OCI-M2 (cell line): ENCODE measurements around the gene SLC25A34.

Experiments
- DNase-seq: peaks from one replicate; lab custom pipeline; 2025; ENCODE audit not compliant: unreplicated experiment; lab: John Stamatoyannopoulos, UW

SLC25A34 gene

DNA sequence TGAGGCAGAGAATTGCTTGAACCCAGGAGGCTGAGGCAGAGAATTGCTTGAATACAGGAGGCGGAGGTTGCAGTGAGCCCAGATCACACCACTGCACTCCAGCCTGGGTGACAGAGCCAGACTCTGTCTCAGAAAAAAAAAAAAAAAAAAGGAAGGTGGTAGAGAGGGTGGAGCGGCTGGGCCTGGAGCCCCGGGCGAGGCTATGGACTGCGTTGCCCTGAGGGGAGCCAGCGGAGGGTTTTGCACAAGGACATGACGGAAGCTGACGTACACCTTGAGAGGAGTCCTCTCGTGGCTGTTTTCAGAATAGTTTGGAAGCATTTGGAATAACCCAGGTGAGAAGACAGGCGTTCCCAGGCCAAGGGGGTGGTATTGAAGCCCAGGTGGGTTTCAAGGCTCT is 15.7 kb downstream of the SLC25A34 start:
- no peak for DNase-seq

GRCh38 chr1:15753776-15754175 is 17.7 kb downstream of the SLC25A34 start:
- DNase-seq, result no peak

- DNase-seq, result no peak
Observed at GRCh38 chr1:15755021-15755645, 19.1 kb downstream of the SLC25A34 start.

DNA sequence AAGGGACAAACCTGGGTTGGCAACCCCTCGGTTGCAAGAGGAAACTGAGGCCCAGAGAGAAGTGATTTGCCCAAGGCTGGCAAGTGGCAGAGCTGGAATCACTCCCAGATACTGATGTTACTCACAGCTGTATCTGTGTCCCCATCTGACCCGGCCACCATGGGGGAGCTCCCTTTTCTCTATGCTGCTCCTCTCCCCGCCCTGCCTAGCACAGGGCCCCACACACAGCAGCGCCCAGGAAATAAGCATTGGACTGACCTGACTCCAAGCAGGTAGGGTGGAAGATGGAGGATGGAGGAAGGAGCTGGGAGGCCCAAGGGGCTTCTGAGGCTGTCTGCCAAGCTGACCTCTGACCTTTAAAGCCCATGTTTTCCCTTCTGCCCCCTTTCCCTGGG is 19.6 kb downstream of the SLC25A34 start:
- DNase-seq, result no peak

DNA sequence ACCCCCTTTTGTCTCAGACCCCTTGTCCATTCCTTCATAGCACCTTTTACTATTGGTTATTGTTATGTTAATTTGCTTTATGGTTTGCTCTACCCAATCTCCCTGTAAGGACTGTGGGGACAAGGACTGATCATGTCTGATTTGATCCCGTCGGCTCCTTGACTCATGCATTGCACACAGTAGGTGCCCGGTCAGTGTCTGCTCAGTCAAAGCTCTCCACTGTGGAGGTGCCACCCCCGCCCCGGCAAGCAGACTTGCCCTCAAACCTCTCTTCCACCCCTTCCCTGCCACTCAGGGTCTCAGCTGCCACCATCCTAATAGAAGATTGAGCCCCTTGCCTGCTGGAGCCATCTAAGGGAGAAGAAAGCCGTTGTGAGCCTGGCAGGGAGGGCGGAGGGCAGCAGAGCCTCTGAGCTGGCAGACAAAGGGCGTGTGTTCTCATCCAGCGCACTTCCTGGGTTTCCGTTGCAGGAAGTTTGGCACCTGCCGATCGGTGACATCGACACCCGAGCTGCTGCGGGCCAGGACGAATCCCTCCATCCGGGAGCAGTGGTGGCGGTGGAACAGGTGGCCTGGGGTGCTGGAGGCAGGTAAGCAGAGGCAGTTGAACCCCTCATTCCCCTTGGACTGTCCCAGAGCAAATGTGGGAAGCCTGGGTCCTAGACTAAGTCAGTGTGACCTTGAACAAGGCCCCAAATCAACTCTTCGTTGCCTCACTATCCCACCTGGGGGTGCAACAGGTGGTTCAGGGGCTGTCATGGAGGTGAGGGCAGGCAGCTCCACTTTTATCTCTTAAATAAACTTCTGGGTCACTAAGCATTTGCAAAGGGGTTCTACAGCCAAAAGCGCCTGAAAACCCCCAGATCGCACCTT is 20.3 kb downstream of the SLC25A34 start:
- DNase-seq, result no peak

DNA sequence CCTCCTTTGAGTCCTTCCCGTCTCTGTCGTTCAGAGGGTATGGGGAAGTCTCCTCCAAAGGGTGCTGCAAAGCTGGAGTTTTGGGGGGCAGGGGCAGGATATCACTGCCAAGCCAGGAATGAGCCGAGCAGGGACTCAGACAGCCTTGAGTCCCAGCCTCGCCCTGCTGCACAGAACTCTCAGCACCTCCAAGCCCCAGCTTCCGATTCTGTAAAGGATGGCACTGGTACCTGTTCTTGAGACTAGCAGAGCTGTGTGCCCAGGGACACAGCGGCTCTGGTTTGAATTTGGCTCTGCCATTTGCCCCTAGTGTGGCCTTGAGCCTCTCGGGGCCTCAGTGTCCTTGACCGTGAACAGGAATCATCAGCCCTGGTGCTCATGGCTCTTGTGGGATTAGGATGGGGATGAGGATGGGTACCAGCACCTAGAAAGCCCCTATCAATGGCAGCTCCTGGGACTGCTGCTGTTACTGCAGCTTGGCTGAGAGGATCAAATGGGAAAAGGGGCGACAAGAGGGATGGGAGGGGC is 21.0 kb downstream of the SLC25A34 start:
- no peak for DNase-seq

GRCh38 chr1:15757575-15758342 is 21.7 kb downstream of the SLC25A34 start:
- no peak for DNase-seq

DNA sequence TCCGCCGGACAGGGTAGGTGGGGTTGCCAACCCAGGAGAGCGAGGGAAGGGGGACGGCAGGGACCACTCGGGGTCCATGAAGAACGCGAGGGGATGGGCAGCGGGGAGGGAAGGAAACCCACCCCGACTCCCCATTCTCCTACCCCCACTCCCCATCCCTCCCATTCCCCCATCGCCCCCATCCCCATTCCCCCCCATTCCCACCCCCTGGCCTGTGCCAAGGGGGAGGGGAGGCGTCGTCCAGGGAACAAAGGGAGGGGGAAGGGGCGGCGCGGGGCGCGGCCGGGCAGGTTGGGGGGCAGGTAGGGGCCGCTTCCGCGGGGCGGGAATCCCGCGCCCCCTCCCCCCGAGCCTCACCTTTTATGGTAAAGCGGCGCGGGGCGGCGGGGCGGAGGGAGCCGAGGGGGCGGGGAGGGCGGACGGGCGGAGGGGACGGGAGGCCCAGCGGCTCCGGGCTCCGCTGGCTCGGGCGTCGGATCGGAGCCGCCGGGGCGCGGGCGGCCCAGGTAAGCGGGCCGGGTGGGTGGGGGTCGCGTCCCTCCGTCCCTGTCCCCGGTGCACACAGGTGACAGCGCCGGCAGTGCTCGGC is 22.4 kb downstream of the SLC25A34 start, which contains the start of gene FBLIM1:
FBLIM1 (plus strand) TSS at position 453 of the 589 bp plus-strand sequence. CDS start 6,189 bp downstream, outside the sequence.
- no peak for DNase-seq

DNA sequence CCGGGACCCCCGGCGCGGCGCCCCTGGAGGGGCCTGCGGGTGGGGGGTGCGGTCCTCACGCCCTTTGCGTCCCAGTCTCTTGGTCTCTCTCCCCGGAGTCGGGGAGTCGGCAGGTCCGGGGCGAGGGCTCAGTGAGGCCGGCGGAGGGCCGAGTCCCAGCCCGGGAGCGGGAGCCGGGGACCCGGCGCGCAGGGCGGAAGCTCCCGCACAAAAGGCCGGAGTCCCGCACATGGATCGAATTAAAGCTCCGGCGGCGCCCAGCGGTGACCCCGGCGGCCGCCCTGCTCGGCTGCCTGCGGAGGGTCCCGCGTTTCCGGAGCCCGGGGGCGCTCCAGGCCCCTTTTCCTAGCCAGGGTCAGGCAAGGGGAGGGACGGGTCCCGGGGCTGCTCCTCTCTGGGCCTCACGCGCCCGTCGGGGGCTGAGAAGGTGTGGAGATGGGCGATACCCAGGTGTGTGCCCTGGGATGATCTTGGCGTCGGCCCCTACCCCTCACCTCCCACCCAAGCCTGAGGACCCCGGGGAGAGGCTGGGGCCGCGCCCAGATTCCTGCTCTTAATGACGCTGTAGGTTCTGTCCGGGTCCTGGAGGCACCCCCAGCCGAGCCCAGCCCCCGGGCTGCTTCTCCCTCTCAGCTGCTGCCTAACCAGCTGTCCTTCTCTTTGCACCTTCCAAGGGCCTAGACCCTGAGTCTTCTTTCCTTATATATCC is 23.0 kb downstream of the SLC25A34 start:
- DNase-seq, result no peak

- no peak for DNase-seq
Observed at GRCh38 chr1:15760520-15761211, 24.6 kb downstream of the SLC25A34 start.

DNA sequence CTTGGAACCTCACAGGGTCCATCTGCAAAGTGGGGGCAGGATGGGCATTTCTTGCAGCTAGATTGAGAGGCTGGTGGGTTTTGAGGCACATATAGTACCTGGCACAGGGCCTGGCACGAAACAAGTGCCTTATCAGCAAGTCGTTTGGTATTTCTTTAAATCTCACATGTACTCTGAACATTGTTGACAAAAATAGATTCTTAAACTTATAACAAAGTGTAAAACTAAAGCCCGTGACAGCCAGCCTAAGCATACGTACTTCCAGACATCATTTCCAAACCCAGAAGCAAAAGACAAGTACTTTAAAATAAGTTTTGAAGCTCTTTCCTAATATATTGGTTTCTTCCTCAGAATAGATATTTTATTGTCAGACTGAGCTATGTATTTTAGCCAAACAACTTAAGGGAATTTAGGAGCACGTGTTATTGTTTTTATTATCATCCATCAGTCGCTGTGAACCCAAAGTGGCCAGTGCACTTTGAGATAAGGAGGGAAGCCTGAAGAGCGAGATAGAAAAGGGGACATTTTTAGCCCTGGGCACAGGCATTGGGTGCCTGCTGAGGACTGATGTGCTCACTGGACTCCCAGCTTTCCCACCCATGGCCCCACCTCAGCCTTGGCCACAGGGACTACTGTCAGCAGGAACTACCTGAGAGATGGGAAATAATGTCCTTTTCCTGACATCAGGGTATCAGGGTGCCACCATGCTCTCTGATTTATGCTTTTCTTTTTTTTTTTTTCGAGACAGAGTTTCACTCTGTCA is 25.5 kb downstream of the SLC25A34 start:
- peak; percentile 36 for DNase-seq

DNA sequence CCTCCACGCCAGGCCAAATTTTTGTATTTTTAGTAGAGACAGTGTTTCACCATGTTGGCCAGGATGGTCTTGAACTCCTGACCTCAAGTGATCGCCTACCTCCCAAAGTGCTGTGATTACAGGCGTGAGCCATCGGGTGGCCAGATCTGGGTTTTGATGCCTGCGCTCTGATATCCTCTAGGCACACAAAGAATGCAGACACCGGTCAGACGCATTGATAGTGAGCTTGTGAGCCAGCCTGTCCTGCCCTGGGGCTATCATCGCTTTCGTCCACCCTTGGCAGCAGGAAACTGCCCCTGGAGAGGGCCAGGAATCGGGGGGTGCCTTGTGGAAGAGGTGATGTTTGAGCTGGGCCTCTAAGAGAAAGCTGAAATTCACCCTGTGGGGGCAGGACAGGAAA is 26.5 kb downstream of the SLC25A34 start:
- DNase-seq, result no peak

GRCh38 chr1:15764269-15764764 is 28.3 kb downstream of the SLC25A34 start:
- no peak for DNase-seq

DNA sequence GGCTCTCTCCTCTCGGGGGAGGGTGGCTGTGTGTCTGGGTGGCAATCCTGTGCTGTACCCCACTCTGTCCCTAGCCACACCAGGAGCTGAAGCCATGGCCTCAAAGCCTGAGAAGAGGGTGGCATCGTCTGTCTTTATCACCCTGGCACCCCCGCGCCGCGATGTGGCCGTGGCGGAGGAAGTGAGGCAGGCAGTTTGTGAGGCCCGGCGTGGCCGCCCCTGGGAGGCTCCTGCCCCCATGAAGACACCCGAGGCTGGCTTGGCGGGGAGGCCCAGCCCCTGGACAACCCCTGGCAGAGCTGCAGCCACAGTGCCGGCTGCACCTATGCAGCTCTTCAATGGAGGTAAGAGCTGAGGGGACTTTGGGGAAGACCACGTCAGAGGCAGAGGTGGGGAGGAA is 28.8 kb downstream of the SLC25A34 start:
- no peak for DNase-seq

DNA sequence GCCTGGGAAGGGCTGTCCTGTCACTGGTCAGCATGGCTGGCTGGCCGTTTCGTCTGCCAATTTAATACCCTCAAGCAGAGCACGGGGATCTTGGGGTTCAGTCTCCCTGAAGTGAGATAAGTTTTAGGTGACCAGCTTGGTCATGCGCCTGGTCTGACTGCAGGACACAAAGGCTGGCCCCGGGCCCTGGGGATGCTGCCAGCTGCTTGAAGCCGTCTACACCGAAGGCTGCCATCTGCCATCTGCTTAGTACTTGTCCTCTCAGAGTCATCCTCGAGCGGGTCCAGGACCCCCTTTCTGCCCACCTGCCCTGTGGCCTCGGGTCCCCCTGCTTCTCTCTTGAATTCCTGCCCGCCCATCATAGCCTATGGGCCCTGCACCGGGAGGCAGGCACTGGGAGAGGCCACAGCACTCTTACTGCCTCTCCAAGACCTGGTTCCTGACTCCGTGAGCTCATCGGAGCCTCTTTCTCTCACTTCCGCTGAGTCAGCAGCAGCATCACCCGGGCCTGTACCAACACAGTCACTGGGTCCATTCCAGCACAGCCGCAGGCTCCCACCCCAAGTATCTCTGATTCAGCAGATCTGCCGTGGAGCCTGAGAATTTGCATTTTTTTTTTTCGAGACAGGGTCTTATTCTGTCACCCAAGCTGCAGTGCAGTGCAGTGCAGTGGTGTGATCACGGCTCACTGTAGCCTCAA is 29.6 kb downstream of the SLC25A34 start:
- no peak for DNase-seq

GRCh38 chr1:15767941-15768340 is 31.9 kb downstream of the SLC25A34 start:
- no peak for DNase-seq

- no peak for DNase-seq
Observed at GRCh38 chr1:15768388-15768787, 32.3 kb downstream of the SLC25A34 start.

- DNase-seq, result no peak
Observed at GRCh38 chr1:15770313-15770962, 34.4 kb downstream of the SLC25A34 start.
